ENCODE measurements around the gene EBPL. TPM values are rescaled to one million over a fixed set of nuclear protein-coding genes. Genes with fewer than 3 reads are reported as not detected.
A peak's percentile ranks its signal among the peaks of the same experiment; 100 is the strongest.
"Not testable (repeated sequence)": the region's sequence is repeated elsewhere in the genome, so short reads cannot be mapped to it uniquely, and the experiment has no call there.

Gene EBPL
- total RNA-seq, 1 donor from 2014 or later, result 29.4 TPM

DNA sequence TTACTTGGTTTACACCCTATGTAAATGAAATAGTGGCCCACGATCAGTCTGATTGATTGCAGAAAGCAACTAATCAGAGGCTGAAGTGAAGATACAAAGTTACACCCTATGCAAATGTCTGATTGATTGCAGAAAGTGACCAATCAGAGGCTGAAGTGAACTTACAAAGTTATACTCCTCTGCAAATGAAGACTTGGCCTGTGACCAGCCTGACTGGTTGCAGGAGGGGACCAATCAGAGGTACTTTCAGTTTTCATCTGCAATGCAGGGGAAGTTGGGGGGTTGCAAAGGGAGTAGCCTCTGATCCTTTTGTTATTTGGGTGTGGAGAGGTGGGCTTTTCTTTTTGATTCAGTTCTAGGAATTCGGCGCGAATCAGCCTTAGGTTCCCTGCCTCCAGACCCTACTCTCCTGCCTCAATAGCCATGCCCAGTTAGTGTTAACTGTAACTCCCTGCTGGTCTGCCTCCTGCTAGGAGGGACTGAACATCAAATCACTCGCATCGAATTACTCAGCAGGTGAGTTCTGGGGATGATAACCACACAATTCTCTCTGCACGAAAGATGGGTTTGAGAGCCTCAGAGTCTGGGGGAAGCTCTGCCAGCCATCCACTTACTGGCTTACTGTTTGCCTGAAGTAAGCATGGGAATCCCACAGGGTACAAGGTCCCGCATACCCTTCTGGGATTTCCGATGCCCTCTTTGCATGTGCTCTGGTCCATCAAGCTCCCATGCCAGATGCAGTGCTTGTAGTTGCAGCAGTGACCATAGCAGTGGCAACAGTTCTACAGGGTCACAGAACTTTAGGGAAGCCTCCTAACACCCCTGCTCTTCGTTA is 55.5 kb downstream of the EBPL start:
- no peak for DNase-seq (ENCODE audit: low spot score)

DNA sequence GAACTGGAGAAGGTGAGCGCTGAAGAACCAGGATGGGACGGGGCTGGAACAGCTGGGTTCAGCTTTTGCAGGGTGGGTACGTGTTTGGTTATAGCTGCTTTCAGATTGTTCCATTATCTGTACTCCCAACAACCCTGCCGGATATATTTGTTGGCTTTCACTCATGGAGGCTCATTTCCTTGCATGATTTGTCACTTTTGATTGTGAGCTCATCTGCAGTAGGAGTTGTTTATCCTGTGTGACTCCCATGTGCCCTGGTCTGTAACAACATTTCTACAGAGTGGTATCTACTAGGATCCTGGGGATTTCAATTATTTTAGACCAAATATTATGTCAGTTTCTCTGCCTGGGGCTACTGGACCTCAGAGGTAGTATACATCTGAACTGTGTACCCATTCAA is 57.6 kb downstream of the EBPL start:
- DNase-seq (ENCODE audit: low spot score), result no peak

DNA sequence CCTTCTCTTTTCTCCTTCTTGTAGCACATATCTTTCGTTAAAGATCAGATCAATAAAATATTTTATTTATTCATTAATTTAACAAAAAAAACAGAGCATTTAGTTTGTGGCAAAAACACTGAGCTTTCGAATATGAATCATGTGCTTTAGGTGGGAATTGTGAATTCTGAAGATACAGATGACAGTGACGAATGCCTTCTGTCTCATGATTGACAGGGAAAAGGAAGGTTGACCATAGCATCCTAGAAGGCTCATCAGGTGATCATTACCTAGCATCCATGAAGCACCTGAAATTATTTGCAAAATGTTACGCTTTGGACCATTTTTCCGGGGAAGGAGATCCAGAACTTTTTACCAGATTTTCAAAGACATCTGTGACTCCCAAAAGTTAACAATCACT is 59.1 kb downstream of the EBPL start:
- no peak for DNase-seq (ENCODE audit: low spot score)

DNA sequence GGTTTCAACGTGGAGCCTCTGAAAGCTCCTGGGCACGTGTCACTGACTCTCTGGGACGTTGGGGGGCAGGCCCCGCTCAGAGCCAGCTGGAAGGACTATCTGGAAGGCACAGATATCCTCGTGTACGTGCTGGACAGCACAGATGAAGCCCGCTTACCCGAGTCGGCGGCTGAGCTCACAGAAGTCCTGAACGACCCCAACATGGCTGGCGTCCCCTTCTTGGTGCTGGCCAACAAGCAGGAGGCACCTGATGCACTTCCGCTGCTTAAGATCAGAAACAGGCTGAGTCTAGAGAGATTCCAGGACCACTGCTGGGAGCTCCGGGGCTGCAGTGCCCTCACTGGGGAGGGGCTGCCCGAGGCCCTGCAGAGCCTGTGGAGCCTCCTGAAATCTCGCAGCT is 60.7 kb downstream of the EBPL start:
- no peak for DNase-seq (ENCODE audit: low spot score)

DNA sequence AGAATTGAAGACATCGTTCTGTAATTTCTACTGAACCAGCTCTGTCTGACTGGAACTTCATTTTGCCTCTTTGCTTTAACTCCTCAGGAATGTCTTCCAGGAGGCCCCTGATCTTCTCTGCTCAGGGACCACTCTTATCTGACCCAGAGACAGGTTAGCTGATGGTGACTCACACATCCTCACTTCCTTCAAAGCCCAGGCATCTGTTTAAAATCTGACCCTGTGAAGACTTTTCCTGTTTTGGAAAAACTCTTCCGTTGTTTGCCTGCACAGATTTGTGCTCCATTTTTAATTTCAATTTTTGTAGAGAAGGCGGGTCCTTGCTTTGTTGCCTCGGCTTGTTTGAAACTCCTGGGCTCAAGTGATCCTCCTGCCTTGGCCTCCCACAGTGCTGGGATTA is 61.3 kb downstream of the EBPL start:
- DNase-seq (ENCODE audit: low spot score), result no peak

DNA sequence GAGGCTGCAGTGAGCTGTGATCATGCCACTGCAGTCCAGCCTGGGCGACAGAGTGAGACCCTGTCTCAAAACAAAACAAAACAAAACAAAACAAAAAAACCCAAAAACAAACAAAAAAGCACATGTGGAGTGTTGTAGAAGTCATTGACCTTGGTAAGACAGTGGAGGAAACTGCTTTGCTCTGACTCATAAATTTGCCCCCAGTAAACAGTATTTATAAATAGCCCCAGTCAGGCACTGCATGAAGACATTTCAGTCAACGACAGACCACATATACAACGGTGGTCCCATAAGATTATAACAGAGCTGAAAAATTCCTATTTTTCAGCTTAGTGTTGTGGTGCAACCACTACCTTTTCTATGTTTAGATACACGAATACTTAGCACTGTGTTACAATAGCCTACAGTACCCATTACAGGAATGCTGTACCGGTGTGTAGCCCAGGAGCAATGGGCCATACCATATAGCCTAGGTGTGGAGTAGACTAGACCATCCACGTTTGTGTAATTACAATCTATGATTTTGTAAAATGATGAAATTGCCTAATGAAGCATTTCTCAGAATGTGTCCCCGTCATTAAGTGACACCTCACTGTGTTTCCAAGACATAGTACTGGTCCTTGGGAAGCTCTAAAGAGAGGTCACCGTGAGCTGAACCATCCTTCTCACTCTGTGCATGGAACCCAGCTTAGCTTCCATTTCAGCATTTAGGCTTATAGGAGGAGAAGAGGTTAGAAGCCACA is 61.9 kb downstream of the EBPL start:
- no peak for DNase-seq (ENCODE audit: low spot score)

DNA sequence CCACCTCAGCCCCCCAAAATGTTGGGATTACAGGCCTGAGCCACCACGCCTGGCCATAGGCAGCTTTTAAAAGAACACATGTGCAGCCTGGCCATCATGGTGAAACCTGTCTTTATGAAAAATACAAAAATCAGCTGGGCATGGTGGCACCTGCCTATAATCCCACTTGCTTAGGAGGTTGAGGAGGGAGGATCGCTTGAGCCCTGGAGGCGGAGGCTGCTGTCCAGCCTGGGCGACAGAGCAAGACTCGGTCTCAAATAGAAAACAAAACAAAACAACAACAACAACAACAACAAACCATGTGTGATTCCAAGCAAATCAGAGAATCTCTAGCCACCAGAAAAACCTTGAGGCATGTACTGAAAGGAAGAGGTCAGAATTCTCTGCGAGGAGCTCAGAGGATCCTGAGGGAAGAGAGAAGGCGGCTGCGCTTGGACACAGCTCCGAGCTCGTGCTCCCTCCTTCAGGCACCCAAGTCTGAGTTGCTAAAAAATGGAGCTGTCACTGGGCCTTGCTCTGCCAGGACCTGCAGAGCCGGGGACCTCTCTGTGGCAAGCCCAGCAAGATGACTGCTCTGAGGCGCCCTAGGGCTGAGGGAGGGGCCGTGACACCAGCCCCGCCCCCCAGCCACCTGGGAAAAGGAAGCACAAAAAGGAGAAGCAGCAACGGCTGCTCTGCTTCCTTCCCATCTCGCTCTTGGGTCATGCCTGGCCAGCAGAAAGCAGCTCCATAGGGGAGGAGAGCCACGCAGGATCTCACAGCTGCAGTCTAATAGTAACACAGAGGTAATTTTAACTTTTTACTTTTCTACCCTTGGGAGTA is 63.2 kb downstream of the EBPL start, which contains the start of gene ARL11:
Gene ARL11, plus strand, starts transcription at position 677 of the 822 bp plus-strand sequence. CDS start 1,941 bp downstream, outside the sequence.
- DNase-seq (ENCODE audit: low spot score), result peak; percentile 50

DNA sequence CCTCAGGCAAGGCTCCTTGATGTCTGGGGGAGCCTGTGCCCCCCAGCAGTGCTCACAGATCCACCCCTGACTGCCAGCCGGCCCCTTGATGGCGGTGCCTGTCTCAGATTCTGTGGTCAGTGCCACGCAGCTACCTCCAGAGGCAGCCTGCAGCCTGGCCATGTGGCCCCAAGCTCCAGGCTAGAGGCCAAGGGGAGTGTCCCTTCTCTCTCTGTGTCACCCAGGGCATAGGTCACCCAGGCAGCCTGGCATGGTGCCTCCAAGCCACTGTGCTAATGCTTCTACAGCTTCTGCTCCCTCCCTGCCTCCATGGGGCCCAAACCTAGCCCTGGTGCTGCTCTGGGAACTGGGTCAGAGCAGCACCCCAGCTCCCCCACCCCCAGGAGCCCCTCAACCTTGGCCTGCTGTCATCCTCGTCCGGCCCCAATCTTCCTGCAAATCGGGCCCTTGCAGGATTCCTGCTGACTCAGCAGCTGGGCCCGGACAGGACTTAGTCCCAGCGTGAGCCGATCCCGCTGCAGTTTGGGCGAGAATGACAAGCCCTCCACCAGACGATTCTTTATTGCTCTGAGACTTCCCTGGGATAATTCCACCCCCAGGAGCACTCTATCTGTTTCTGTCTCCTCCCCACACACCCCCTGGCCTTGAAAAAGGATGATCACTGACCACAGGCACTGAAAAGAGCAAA is 65.8 kb downstream of the EBPL start:
- DNase-seq (ENCODE audit: low spot score), result peak; percentile 63

DNA sequence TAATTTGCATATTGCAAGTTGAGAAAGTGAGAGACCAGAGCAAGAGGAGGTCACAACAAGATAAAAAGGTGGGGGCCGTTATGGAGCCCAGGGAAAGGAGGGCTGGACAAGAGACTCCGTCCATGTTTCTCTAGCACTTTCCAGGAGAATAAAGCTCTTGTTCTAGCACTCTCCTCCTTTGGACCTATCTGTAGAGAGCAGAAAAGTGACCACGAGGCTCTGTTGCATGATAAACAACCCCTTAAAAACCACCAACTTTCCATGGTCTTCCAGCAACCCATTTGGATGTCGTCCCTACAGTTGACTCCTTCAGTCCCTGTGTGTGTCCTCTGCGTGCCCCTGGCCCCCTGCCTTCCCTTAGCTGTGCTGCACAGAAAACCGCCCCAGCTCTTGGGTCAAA is 67.1 kb downstream of the EBPL start:
- DNase-seq (ENCODE audit: low spot score), result no peak

DNA sequence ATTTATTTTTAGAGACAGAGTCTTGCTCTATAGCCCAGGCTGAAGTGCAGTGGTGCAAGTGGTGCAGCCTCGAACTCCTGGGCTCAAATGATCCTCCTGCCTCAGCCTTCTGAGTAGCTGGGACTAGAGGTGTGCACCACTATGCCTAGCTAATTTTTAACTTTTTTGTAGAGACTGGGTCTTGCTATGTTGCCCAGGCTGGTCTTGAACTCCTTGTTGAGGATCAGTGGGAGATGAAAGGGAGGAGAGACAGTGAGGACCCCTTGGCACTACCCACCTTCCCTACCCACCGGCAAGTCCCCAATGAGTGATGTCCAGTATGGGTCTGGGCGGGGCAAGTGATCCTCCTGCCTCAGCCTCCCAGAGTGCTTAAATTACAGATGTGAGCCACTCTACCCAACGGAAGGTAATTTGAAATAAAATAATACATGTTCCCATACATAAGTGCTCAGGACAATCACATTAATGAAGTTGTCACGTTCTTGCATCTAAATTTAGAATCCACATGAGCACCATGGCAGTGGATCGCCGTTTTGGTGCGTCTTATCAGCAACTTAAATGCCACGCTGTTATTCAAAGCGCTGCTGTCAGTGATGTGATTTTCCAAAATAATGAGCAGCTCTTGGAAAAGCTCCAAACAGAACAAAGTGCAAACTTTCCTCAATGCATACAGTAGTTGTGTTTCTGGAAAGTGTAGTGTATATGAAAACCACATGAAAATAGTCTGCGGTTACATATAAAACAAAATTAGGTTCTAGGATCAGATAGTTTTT is 68.9 kb downstream of the EBPL start:
- no peak for DNase-seq (ENCODE audit: low spot score)

DNA sequence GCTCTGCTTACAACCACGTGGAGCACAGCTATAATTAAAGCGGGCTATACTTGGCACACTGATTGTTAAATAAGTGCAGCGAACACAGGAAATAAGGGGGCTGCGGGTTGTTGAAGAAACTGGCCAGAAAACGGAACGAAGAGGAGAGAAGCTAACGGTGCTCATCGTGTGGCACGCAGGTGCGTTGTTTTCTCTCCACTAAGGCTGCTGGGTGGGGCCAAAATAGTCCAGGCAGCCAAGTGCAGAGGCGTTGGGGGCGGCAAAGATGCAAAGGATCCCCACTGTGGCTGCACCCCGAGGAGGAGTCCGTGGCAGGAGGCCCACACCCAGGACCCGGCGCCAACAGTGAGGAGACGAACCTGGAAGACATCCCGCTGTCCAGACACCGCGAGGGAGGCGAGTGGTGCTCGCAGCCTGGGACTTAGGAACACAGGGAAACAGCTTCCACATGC is 71.1 kb downstream of the EBPL start:
- DNase-seq (ENCODE audit: low spot score), result no peak

DNA sequence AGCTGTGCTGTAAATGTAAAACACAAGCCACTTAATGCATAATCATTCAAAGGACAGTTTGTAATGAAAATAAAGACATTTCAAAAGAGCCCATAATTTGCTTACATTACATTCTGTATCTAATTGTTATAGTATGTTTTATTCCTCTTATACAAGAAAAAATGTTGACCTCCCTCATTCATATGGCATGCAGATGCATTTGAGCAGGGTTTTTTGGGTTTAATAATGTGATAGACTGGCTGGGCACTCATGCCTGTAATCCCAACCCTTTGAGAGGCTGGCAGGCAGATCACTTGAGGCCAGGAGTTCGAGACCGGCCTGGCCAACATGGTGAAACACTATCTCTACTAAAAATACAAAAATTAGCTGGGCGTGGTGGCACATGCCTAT is 74.6 kb downstream of the EBPL start:
- DNase-seq (ENCODE audit: low spot score), result no peak

DNA sequence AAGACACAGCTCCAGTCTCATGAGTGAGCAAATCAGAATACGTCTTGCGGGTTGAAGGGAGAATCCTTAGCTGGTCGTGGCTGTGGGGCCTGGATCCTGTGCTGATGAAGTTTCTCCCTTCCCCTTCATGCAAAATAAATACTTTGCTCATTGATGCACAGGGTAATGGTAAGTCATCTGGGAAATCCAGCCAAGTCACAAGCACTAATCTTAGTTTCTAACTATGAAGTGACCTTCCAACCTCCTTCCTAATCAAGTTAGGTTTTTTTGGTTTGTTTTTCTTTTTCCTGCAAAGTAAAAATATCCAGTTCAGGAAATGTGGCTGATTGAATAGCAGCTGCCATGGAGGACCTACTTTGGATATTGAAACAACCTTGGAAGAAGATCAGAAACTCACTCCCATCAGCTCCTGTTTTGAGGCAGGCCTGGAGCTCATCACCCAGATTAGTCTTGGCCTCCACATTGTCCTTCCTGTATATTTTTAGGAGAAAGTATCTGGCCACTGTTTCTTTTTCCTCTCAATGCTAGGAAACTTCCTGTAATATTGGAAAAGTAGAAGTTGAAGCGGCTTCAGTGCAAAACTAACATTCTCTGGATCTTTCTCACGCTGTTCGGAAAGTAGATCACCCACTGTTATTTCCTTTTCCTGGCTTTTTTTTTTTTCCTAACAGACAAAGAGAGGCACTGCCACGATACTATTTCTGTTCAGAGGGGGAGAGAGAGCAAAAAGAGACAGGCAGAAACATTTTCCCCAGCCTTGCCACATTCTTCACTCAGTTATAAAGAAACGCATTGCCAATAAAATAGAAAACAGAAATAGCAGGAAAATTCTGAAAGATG is 75.2 kb downstream of the EBPL start:
- DNase-seq (ENCODE audit: low spot score), result peak; percentile 51

DNA sequence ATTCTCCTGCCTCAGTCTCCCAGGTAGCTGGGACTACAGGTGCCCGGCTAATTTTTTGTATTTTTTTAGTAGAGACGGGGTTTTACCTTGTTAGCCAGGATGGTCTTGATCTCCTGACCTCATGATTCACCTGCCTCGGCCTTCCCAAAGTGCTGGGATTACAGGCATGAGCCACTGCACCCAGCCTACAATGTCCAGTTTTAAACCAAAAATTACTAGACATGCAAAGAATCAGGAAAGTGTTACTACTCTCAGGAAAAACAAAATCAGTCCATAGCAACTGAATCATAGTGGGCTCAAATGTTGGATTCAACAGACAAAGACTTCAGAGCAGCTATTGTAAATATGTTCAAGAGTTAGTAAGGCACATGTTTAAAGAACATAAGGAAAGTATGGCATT is 79.2 kb downstream of the EBPL start:
- DNase-seq (ENCODE audit: low spot score), result not testable (repeated sequence)

Other genes with a start within 250 kb of the EBPL start
- 8.2 TPM for gene CAB39L, start 247.4 kb downstream of the EBPL start, total RNA-seq (ENCODE audit: insufficient read depth, low replicate concordance)
- 9.4 TPM for gene SETDB2, start 247.2 kb downstream of the EBPL start, total RNA-seq (ENCODE audit: insufficient read depth, low replicate concordance)
- gene PHF11, start 195.5 kb downstream of the EBPL start, total RNA-seq (ENCODE audit: insufficient read depth, low replicate concordance), result 16.6 TPM
- gene RCBTB1, start 105.9 kb downstream of the EBPL start, total RNA-seq (ENCODE audit: insufficient read depth, low replicate concordance), result 6.7 TPM
- gene ARL11, start 63.0 kb downstream of the EBPL start, total RNA-seq (ENCODE audit: insufficient read depth, low replicate concordance), result 2.9 TPM
- 44.3 TPM for gene KPNA3, start 101.2 kb upstream of the EBPL start, total RNA-seq (ENCODE audit: insufficient read depth, low replicate concordance)
- 10.4 TPM for gene SPRYD7, start 244.9 kb upstream of the EBPL start, total RNA-seq (ENCODE audit: insufficient read depth, low replicate concordance)

All from umbilical cord (tissue), 2 donors.